Measurements from ENCODE around the gene ART3. TPM values are rescaled to one million over a fixed set of nuclear protein-coding genes. Genes with fewer than 3 reads are reported as not detected.
A peak's percentile ranks its signal among the peaks of the same experiment; 100 is the strongest.

The ART3 gene
- total and polyA plus RNA-seq, 3 experiments from 2014 or later = not detected

DNA sequence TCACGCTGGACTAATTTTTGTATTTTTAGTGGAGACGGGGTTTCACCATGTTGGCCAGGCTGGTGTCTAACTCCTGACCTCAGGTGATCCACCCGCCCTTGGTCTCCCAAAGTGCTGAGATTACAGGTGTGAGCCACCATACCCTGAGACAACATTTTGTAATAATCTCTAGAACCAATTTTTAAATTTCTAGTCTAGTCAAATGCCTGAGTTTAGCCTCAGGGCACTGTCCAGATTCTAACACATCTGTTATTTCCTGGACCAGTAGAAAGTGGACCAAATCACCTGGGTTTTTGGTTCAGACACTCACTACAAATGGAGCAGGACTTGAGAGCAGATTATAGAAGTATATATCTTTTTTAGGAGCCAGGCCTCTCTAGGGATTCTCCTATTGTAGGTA lies 21.6 kb downstream of the ART3 start:
- no peaks in the 10 kb centered on the region for H3K36me3 Mint-ChIP-seq
- no peak overlapping the region for H3K27ac ChIP-seq (ENCODE audit: low read depth, low read length)
- CTCF ChIA-PET = no interaction called here
- H3K4me3 ChIP-seq (ENCODE audit: low read length) = no peak overlapping the region
- no peaks in the 10 kb centered on the region for H3K4me1 Mint-ChIP-seq
- DNase-seq = no peak
- POLR2A ChIA-PET = no interaction called here
- no peak overlapping the region for H3K27ac Mint-ChIP-seq
- H3K4me1 ChIP-seq (ENCODE audit: insufficient read depth, low read length) = no peaks in the 10 kb centered on the region
- no peaks in the 10 kb centered on the region for H3K9me3 ChIP-seq (ENCODE audit: low read length)
- H3K4me3 Mint-ChIP-seq = no peak overlapping the region
- no peaks in the 10 kb centered on the region for H3K9me3 Mint-ChIP-seq
- no peaks in the 10 kb centered on the region for H3K27me3 ChIP-seq (ENCODE audit: insufficient read depth, low read length, poor library complexity, severe bottlenecking)
- no peaks in the 10 kb centered on the region for H3K36me3 ChIP-seq (ENCODE audit: insufficient read depth, low read length)
- peaks cover 2 to 26% of the 10 kb centered on the region in 2 donors for H3K27me3 Mint-ChIP-seq

DNA sequence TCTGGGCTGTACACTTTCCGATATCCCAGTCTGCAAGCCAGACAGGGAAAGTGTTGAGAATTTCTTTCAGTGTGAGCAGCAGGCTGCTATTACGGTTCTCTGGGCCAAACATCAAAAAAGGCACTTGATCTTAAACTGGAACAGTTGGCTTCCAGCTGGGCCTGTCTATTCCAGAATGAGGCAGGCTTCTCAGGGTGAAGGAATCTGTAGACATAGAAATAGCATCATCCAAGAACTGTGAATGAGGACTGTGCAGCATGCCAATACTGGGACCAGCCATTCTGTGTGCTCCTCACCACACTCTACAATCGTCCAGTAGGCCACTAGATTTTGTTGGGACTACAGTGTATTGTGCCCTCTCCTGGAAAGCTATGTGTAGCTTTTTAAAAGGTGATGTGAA lies 31.1 kb downstream of the ART3 start:
- peaks cover 0 to 5% of the 10 kb centered on the region in 2 donors for H3K27me3 Mint-ChIP-seq
- no peaks in the 10 kb centered on the region for H3K4me1 Mint-ChIP-seq
- H3K4me1 ChIP-seq (ENCODE audit: insufficient read depth, low read length) = no peaks in the 10 kb centered on the region
- no peaks in the 10 kb centered on the region for H3K36me3 ChIP-seq (ENCODE audit: insufficient read depth, low read length)
- ChIA-PET POLR2A (no interaction called here), CTCF (interaction anchor here (1.5 kb wide), 1 partner anchor 24 kb away, joined by 3 read pairs; no protein-coding TSS in a partner anchor)
- H3K27ac ChIP-seq (ENCODE audit: low read depth, low read length) = no peak overlapping the region
- no peak overlapping the region for H3K4me3 Mint-ChIP-seq
- H3K9me3 Mint-ChIP-seq = peaks cover 0 to 2% (median 0%) of the 10 kb centered on the region in 5 donors
- no peak for DNase-seq
- H3K27me3 ChIP-seq (ENCODE audit: insufficient read depth, low read length, poor library complexity, severe bottlenecking) = no peaks in the 10 kb centered on the region
- H3K9me3 ChIP-seq (ENCODE audit: low read length) = no peaks in the 10 kb centered on the region
- H3K27ac Mint-ChIP-seq = no peak overlapping the region
- H3K36me3 Mint-ChIP-seq = no peaks in the 10 kb centered on the region
- no peak overlapping the region for H3K4me3 ChIP-seq (ENCODE audit: low read length)

DNA sequence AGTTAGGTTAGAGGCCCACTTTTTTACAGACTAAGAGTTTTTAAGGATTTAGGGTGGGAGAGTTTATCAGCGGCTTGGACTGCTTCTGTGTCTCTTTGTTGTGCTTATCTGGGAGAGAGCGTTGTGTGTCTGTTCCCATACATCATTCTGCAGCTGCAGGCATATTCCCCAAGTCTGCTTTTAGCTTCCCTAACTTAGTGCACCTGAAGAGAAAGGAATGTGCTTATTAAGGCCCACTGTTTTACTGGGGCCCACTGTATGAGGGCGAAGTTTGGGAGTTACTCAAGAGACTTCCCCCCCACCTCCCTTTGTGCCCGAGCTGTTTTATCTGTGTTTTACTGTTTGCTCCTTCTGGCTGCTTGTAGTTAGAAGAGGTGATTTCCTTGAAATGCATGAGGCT lies 31.9 kb downstream of the ART3 start:
- Mint-ChIP-seq H3K27ac (no peak overlapping the region), H3K36me3 (no peaks in the 10 kb centered on the region), H3K9me3 (peaks cover 0 to 2% (median 0%) of the 10 kb centered on the region in 5 donors), H3K27me3 (no peaks in the 10 kb centered on the region), H3K4me1 (no peaks in the 10 kb centered on the region), H3K4me3 (no peak overlapping the region)
- no peaks in the 10 kb centered on the region for H3K9me3 ChIP-seq (ENCODE audit: low read length)
- H3K4me1 ChIP-seq (ENCODE audit: insufficient read depth, low read length) = no peaks in the 10 kb centered on the region
- no peak overlapping the region for H3K27ac ChIP-seq (ENCODE audit: low read depth, low read length)
- H3K4me3 ChIP-seq (ENCODE audit: low read length) = no peak overlapping the region
- H3K27me3 ChIP-seq (ENCODE audit: insufficient read depth, low read length, poor library complexity, severe bottlenecking) = no peaks in the 10 kb centered on the region
- DNase-seq = no peak
- ChIA-PET CTCF (no interaction called here), POLR2A (no interaction called here)
- H3K36me3 ChIP-seq (ENCODE audit: insufficient read depth, low read length) = no peaks in the 10 kb centered on the region

DNA sequence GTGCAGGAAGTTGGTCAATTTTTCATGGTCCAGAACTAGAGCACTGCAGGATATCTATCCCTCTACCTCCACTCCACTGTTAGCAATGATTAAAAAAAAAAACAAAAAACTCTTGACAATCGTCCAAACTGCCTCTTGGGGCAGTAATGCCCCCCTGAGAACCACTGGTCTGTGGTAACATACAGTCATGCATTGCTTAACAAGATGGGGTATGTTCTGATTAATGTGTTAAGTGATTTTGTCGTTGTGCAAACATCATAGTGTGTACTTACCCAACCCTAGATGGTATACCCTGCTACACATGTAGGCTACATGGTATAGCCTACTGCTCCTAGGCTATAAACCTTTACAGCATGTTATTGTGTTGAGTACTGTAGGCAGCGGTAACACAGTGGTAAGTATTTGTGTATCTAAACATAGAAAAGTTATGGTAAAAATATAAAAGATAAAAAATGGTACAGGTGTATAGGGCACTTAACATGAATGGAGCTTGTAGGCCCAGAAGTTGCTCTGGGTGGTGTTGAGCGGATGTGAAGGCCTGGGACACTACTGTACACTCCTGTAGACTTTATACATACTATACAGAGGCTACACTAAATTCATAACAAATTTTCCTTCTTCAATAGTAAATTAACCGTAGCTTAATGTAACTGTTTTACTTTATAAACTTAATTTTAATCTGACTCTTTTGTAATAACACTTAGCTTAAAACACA lies 34.1 kb downstream of the ART3 start:
- Histone ChIP-seq H3K4me1 (ENCODE audit: insufficient read depth, low read length) (no peaks in the 10 kb centered on the region), H3K4me3 (ENCODE audit: low read length) (no peak overlapping the region), H3K27ac (ENCODE audit: low read depth, low read length) (no peak overlapping the region), H3K27me3 (ENCODE audit: insufficient read depth, low read length, poor library complexity, severe bottlenecking) (no peaks in the 10 kb centered on the region), H3K36me3 (ENCODE audit: insufficient read depth, low read length) (no peaks in the 10 kb centered on the region), H3K9me3 (ENCODE audit: low read length) (no peaks in the 10 kb centered on the region)
- CTCF ChIA-PET = no interaction called here
- Mint-ChIP-seq H3K4me1 (no peaks in the 10 kb centered on the region), H3K9me3 (peaks cover 0 to 2% (median 0%) of the 10 kb centered on the region in 5 donors), H3K27ac (no peak overlapping the region), H3K36me3 (peaks cover 4 to 10% (median 4%) of the 10 kb centered on the region in 3 donors), H3K27me3 (no peaks in the 10 kb centered on the region), H3K4me3 (no peak overlapping the region)
- POLR2A ChIA-PET = no interaction called here
- no peak for DNase-seq

- Histone ChIP-seq H3K4me3 (ENCODE audit: low read length) (no peak overlapping the region), H3K27ac (ENCODE audit: low read depth, low read length) (no peak overlapping the region), H3K4me1 (ENCODE audit: insufficient read depth, low read length) (no peaks in the 10 kb centered on the region), H3K36me3 (ENCODE audit: insufficient read depth, low read length) (peaks cover 25% of the 10 kb centered on the region), H3K9me3 (ENCODE audit: low read length) (no peaks in the 10 kb centered on the region), H3K27me3 (ENCODE audit: insufficient read depth, low read length, poor library complexity, severe bottlenecking) (no peaks in the 10 kb centered on the region)
- Mint-ChIP-seq H3K36me3 (peaks cover 23 to 70% (median 39%) of the 10 kb centered on the region in 3 donors), H3K4me3 (no peak overlapping the region), H3K27ac (peak overlapping the region in 1 of 8 donors; percentile 15), H3K27me3 (no peaks in the 10 kb centered on the region), H3K9me3 (peaks cover 0 to 9% (median 0%) of the 10 kb centered on the region in 5 donors), H3K4me1 (no peaks in the 10 kb centered on the region)
- CTCF ChIA-PET = no interaction called here
- POLR2A ChIA-PET = no interaction called here
- DNase-seq = no peak
Measured at GRCh38 chr4:76116821-76117220, 42.3 kb downstream of the ART3 start.

DNA sequence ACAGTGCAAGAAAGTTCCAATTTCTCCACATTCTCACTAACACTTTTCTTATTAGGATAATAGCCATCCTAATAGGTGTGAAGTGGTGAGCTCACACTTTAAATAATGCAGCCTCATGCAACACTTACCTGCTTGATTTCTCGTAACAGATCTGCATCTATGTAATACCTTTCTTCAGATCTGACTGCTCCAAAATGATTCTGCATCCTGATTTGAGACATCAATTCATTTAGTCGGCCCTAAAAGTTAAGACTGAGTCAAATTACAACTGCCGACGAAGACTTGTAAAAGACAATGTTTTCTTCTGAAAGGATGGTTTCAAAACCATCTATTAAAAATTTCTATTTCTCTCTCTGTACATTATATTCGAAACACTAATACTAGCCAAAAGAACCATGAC lies 43.0 kb downstream of the ART3 start:
- Mint-ChIP-seq H3K27ac (peak overlapping the region in 1 of 8 donors; percentile 15), H3K9me3 (peaks cover 0 to 9% (median 0%) of the 10 kb centered on the region in 5 donors), H3K4me1 (no peaks in the 10 kb centered on the region), H3K27me3 (no peaks in the 10 kb centered on the region), H3K36me3 (peaks cover 20 to 71% (median 42%) of the 10 kb centered on the region in 3 donors), H3K4me3 (no peak overlapping the region)
- Histone ChIP-seq H3K4me3 (ENCODE audit: low read length) (no peak overlapping the region), H3K36me3 (ENCODE audit: insufficient read depth, low read length) (peaks cover 32% of the 10 kb centered on the region), H3K4me1 (ENCODE audit: insufficient read depth, low read length) (no peaks in the 10 kb centered on the region), H3K27ac (ENCODE audit: low read depth, low read length) (no peak overlapping the region), H3K27me3 (ENCODE audit: insufficient read depth, low read length, poor library complexity, severe bottlenecking) (no peaks in the 10 kb centered on the region), H3K9me3 (ENCODE audit: low read length) (no peaks in the 10 kb centered on the region)
- no peak for DNase-seq
- CTCF ChIA-PET = no interaction called here
- POLR2A ChIA-PET = no interaction called here

DNA sequence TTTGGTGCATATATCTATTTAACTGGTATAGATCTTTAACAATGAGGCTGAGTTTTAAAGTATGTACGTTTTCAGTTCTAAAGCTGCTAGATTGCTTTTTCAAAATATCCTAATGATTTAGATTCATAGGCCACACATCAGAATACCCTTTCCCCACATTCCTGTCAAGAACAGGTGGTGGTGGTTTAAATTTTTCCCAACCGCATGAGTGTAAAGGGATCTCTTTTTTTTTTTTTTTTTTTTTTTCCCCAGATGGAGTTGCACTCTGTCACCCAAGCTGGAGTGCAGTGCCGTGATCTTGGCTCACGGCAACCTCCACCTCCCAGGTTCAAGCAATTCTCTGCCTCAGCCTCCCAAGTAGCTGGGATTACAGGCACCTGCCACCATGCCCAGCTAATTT lies 45.7 kb downstream of the ART3 start:
- H3K27me3 ChIP-seq (ENCODE audit: insufficient read depth, low read length, poor library complexity, severe bottlenecking) = no peaks in the 10 kb centered on the region
- H3K4me3 ChIP-seq (ENCODE audit: low read length) = no peak overlapping the region
- POLR2A ChIA-PET = no interaction called here
- H3K4me3 Mint-ChIP-seq = no peak overlapping the region
- no peak for DNase-seq
- no peaks in the 10 kb centered on the region for H3K9me3 ChIP-seq (ENCODE audit: low read length)
- H3K27ac Mint-ChIP-seq = peak overlapping the region in 1 of 8 donors; percentile 61
- peaks cover 0 to 9% (median 0%) of the 10 kb centered on the region in 5 donors for H3K9me3 Mint-ChIP-seq
- peaks cover 33 to 76% (median 46%) of the 10 kb centered on the region in 3 donors for H3K36me3 Mint-ChIP-seq
- peaks cover 38% of the 10 kb centered on the region for H3K36me3 ChIP-seq (ENCODE audit: insufficient read depth, low read length)
- no peaks in the 10 kb centered on the region for H3K4me1 ChIP-seq (ENCODE audit: insufficient read depth, low read length)
- H3K27ac ChIP-seq (ENCODE audit: low read depth, low read length) = no peak overlapping the region
- CTCF ChIA-PET = interaction anchor here (1.2 kb wide), 1 partner anchor 60 kb away, joined by 3 read pairs; no protein-coding TSS in a partner anchor
- no peaks in the 10 kb centered on the region for H3K4me1 Mint-ChIP-seq
- H3K27me3 Mint-ChIP-seq = no peaks in the 10 kb centered on the region

- H3K36me3 ChIP-seq (ENCODE audit: insufficient read depth, low read length) = peaks cover 33% of the 10 kb centered on the region
- no peak overlapping the region for H3K4me3 Mint-ChIP-seq
- DNase-seq = no peak
- CTCF ChIA-PET = no interaction called here
- H3K27ac Mint-ChIP-seq = peak overlapping the region in 1 of 8 donors; percentile 8
- peaks cover 20 to 68% (median 33%) of the 10 kb centered on the region in 3 donors for H3K36me3 Mint-ChIP-seq
- POLR2A ChIA-PET = no interaction called here
- no peaks in the 10 kb centered on the region for H3K4me1 ChIP-seq (ENCODE audit: insufficient read depth, low read length)
- H3K27me3 Mint-ChIP-seq = no peaks in the 10 kb centered on the region
- no peak overlapping the region for H3K27ac ChIP-seq (ENCODE audit: low read depth, low read length)
- H3K27me3 ChIP-seq (ENCODE audit: insufficient read depth, low read length, poor library complexity, severe bottlenecking) = no peaks in the 10 kb centered on the region
- no peaks in the 10 kb centered on the region for H3K9me3 ChIP-seq (ENCODE audit: low read length)
- H3K4me1 Mint-ChIP-seq = peaks cover 0 to 2% (median 0%) of the 10 kb centered on the region in 3 donors
- no peak overlapping the region for H3K4me3 ChIP-seq (ENCODE audit: low read length)
- H3K9me3 Mint-ChIP-seq = no peaks in the 10 kb centered on the region
Measured at GRCh38 chr4:76125816-76126215, 51.3 kb downstream of the ART3 start.
